Adrenal gland (tissue), 5 donors: ENCODE measurements around the gene ZKSCAN3.

Experiments
- CTCF ChIP-seq, 6 experiments: fragments of 450-650 bp in 4 of 6; fragments of 200-600 bp in 2 of 6; sonication (generic) in 1 of 6; IDR thresholded peaks; 1 replicate in 5 of 6; 2 replicates in 1 of 6; pipeline versions ENCODE4 v1.5.1 to v1.8.0; 2016 to 2021; ENCODE audit warnings: antibody characterized with exemption in 6 of 6, mild to moderate bottlenecking in 2 of 6, moderate library complexity in 1 of 6
- POLR2A ChIP-seq, 2 donors: fragments of 450-650 bp; IDR thresholded peaks; one replicate each; pipeline ENCODE4 v1.6.1; 2017; ENCODE audit warnings: antibody characterized with exemption in 2 of 2, mild to moderate bottlenecking in 2 of 2, moderate library complexity in 1 of 2
- donor health status: DM: no; HTN: no; CAD: no.

- TF ChIP-seq POLR2A (IDR thresholded peaks at IDR 0.05) (no peak), CTCF (IDR thresholded peaks at IDR 0.05) (no peak)
These were observed 51.4 kb downstream of the ZKSCAN3 start for GRCh38 chr6:28401172-28401571.
